HFFc6 (cell line): ENCODE measurements around the gene ARMC7. TPM values are rescaled to one million over a fixed set of nuclear protein-coding genes. Genes with fewer than 3 reads are reported as not detected.

Source experiments
- DNase-seq: peaks from one replicate; pipeline ENCODE4 v3.0.0-alpha.2; 2018
- H3K27ac Mint-ChIP-seq: 2 replicates; pipeline ENCODE4 v1.8.0; 2020; ENCODE audit warnings: mild to moderate bottlenecking, mixed read lengths
- H3K27me3 Mint-ChIP-seq: 2 replicates; pipeline ENCODE4 v1.8.0; 2021; ENCODE audit warnings: mild to moderate bottlenecking, moderate library complexity, mixed read lengths; ENCODE audit not compliant: insufficient read depth
- H3K36me3 Mint-ChIP-seq: 2 replicates; pipeline ENCODE4 v1.8.0; 2021; ENCODE audit warnings: low read depth, mixed read lengths
- H3K4me1 Mint-ChIP-seq: 2 replicates; pipeline ENCODE4 v1.8.0; 2020; ENCODE audit warnings: low read depth, mixed read lengths
- H3K4me3 Mint-ChIP-seq: 2 replicates; pipeline ENCODE4 v1.8.0; 2020; ENCODE audit warnings: mild to moderate bottlenecking, moderate library complexity, mixed read lengths
- H3K9me3 Mint-ChIP-seq: 2 replicates; pipeline ENCODE4 v1.8.0; 2020; ENCODE audit warnings: mild to moderate bottlenecking, mixed read lengths
- total RNA-seq, 6 experiments: library from RNA; stranded (reverse); fragmentation: NEBNext Ultra II Directional; extraction: Animal tissue kit (Norgen Biotek cat#: 25700); gene quantifications; 2 replicates in 1 of 6; 3 replicates in 5 of 6; pipeline ENCODE4 v1.2.3, GENCODE V29; 2021
- TF ChIP-seq, protein P1 (sequence below): fragments of 200-600 bp; sonication (generic); IDR thresholded peaks from 2 replicates; pipeline ENCODE4 v1.5.0; 2021; ENCODE audit warnings: antibody characterized with exemption, mild to moderate bottlenecking

Gene ARMC7
- total RNA-seq, 6 experiments from 2014 or later = 9.1 to 11.7 (median 9.6) TPM

DNA sequence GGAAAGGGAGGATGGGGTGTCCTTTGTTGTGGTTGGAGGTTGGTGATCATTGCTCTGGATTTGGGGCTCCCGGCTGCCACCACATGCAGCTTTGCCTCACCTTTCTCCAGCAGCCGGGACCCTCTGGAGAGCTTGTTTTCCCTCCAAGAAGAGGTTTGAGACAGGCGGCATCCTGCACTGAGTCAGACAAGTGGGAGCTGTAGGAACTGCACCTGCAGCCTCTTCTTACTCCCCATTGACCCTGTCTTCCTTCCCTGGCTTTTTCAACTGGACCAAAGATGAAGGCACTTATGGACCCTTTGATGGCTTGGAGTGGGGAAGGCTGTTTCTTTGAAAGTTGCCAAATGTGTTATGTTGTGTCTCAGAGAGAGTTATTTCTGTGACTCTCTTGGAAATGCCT, 46.1 kb upstream of the ARMC7 start:
- Mint-ChIP-seq H3K27me3 (peaks cover 2% of the 10 kb centered on the region), H3K27ac (no peak overlapping the region), H3K4me1 (peaks cover 24% of the 10 kb centered on the region), H3K9me3 (no peaks in the 10 kb centered on the region), H3K36me3 (peaks cover 6% of the 10 kb centered on the region), H3K4me3 (no peak overlapping the region)
- TF ChIP-seq, protein P1, sequence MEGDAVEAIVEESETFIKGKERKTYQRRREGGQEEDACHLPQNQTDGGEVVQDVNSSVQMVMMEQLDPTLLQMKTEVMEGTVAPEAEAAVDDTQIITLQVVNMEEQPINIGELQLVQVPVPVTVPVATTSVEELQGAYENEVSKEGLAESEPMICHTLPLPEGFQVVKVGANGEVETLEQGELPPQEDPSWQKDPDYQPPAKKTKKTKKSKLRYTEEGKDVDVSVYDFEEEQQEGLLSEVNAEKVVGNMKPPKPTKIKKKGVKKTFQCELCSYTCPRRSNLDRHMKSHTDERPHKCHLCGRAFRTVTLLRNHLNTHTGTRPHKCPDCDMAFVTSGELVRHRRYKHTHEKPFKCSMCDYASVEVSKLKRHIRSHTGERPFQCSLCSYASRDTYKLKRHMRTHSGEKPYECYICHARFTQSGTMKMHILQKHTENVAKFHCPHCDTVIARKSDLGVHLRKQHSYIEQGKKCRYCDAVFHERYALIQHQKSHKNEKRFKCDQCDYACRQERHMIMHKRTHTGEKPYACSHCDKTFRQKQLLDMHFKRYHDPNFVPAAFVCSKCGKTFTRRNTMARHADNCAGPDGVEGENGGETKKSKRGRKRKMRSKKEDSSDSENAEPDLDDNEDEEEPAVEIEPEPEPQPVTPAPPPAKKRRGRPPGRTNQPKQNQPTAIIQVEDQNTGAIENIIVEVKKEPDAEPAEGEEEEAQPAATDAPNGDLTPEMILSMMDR = no peak; the same call in 1 of the 2 replicates
- no peak for DNase-seq

DNA sequence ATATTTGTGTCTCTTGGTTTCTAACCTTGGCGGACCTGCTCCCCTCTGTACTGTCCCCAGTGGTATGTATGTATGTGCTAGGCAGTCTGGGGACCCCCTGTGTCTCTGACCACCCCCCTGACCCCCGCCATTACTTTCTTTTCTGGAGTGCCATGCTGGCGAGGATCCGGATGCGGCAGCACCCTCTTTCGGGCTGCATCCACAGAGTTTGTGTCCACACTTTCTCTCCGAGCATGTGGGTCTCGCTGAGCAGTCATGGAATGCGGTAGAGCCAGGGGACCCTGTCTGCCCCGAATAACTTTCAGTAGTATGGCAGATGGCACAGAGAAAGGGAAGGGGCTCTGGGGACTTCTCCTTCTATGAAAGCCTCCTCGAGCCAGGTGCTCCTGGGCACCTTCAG, 45.7 kb upstream of the ARMC7 start:
- H3K36me3 Mint-ChIP-seq = peaks cover 6% of the 10 kb centered on the region
- H3K4me1 Mint-ChIP-seq = peaks cover 24% of the 10 kb centered on the region
- no peaks in the 10 kb centered on the region for H3K9me3 Mint-ChIP-seq
- H3K4me3 Mint-ChIP-seq = no peak overlapping the region
- peaks cover 2% of the 10 kb centered on the region for H3K27me3 Mint-ChIP-seq
- no peak overlapping the region for H3K27ac Mint-ChIP-seq
- no peak for DNase-seq
- TF ChIP-seq, protein P1 = no peak

DNA sequence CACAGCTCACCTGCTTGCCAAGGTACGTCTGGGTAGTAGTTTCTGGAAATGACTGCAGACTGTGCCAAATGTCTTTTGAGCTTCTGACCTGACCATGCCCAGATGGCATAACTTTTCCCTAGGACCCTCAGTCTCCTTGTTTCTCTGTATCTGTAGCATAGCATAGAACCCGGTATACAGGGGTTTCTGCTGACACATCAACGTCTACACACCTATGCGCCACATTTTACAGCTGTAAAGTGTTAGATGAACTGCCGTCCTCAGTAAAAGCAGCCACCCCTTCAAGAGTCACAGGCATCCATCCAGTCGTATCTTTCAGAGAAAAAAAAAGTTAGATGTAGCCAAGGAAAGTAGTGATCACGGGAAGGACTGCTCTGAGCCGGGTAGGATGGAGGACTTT, 45.3 kb upstream of the ARMC7 start:
- Mint-ChIP-seq H3K4me1 (peaks cover 24% of the 10 kb centered on the region), H3K36me3 (peaks cover 6% of the 10 kb centered on the region), H3K4me3 (no peak overlapping the region), H3K9me3 (no peaks in the 10 kb centered on the region), H3K27ac (no peak overlapping the region), H3K27me3 (peaks cover 2% of the 10 kb centered on the region)
- TF ChIP-seq, protein P1 = no peak
- DNase-seq = no peak

DNA sequence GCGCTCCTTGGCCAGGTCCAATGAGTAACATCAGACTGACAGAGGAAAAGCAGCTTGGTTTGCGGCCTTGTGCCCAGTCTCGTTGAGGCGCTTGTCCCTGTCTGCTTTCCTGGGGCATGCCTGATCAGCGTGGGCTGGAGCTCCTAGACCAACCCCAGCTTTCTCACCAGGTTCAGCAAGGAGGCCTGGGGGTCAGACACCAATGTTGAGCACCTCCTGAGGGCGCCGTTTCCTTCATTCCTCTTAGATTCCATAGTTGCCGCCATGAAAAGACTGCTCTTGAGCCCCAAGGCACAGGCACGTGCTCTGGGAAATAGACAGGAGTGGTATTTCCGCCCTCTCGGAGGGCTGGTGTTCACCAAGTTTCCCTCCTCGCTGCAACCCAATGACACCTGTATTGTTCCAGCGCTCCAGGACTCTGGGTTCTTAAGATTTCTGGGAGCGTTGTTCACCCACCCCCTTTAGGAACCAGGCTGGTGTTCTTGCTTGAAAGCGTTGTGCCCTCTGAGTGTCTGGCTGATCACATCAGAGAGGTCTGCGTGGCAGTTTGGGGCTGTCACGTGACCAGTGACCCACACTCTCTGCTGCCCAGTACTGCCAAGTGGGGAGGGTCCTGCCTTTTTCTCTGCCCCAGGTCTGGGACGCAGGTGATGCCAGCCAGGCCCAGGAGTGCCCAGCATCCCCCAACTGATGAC, 44.8 kb upstream of the ARMC7 start:
- TF ChIP-seq, protein P1 = no peak
- Mint-ChIP-seq H3K4me1 (peaks cover 20% of the 10 kb centered on the region), H3K4me3 (no peak overlapping the region), H3K9me3 (no peaks in the 10 kb centered on the region), H3K27me3 (peaks cover 4% of the 10 kb centered on the region), H3K27ac (peak overlapping the region; percentile 77; the same call in 1 of the 2 replicates), H3K36me3 (peaks cover 6% of the 10 kb centered on the region)
- DNase-seq = no peak

DNA sequence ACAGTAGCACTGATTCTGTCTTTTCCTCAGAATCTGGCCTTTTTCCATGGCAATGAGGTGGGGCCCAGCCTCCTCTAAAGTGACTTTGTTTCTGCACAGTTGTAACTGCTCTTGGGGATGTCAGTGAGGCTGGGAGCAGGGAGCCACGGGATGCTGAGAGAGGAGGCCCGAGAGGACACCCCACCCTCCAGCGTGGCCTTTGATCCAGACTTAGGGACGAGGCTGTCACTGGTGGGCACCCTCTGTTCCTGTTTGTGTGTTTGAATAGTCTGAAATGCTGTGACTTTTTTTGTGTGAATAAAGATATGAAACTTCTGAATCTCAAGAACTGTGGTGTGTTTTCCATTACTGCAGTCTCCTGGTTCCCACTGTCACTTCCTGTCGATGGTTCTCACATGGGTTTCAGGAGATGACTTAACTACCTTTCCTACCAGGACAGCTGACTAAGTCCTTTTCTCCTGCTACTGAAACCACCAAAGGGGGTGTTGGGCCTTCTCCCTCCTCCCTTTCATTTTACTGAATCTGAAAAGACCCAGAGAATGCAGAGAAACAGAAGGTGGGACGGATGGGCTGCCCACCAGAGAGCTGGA, 44.1 kb upstream of the ARMC7 start:
- H3K27ac Mint-ChIP-seq = peak overlapping the region; percentile 77
- peak; percentile 31 for DNase-seq

More for the DNA sequence above, 44.1 kb upstream of the ARMC7 start:
- Mint-ChIP-seq H3K9me3 (no peaks in the 10 kb centered on the region), H3K4me1 (peaks cover 16% of the 10 kb centered on the region), H3K36me3 (peaks cover 6% of the 10 kb centered on the region; the same call in 1 of the 2 replicates), H3K4me3 (no peak overlapping the region), H3K27me3 (peaks cover 4% of the 10 kb centered on the region)
- TF ChIP-seq, protein P1 = no peak
